HepG2 (cell line): ENCODE data around the gene VGLL4. TPM values are rescaled to one million over a fixed set of nuclear protein-coding genes. Genes with fewer than 3 reads are reported as not detected.

Experiments used
- AGO1 ChIP-seq: fragments of 200-400 bp; formaldehyde crosslinking; IDR thresholded peaks from 2 replicates; pipeline ENCODE4 v1.6.1; 2017; ENCODE audit warnings: mild to moderate bottlenecking, low read depth, low read length, moderate library complexity; ENCODE audit not compliant: poor library complexity, severe bottlenecking
- EED ChIP-seq: sonication (generic); formaldehyde crosslinking; IDR thresholded peaks from 2 replicates; pipeline ENCODE4 v1.5.0; 2020; ENCODE audit warnings: mild to moderate bottlenecking, missing genetic modification reagents
- EZH2 ChIP-seq: conservative IDR thresholded peaks from 2 replicates; pipeline ENCODE4 v1.6.1; 2012; ENCODE audit warnings: mild to moderate bottlenecking, low read depth, low read length, moderate library complexity
- HMG20A ChIP-seq: IDR thresholded peaks from 2 replicates; pipeline ENCODE4 v1.6.1; 2016; ENCODE audit warnings: borderline replicate concordance
- HOXA3 ChIP-seq: sonication (generic); formaldehyde crosslinking; IDR thresholded peaks from 2 replicates; pipeline ENCODE4 v1.5.0; 2020; ENCODE audit warnings: missing genetic modification reagents
- IKZF1 ChIP-seq: fragments of 450-650 bp; IDR thresholded peaks from 2 replicates; pipeline ENCODE4 v1.7.1; 2016
- KDM5A ChIP-seq: fragments of 200-600 bp; sonication (generic); IDR thresholded peaks from 2 replicates; pipeline ENCODE4 v1.7.0; 2018; ENCODE audit warnings: antibody characterized with exemption, mild to moderate bottlenecking, low read length, borderline replicate concordance
- MAFG ChIP-seq: sonication (generic); formaldehyde crosslinking; IDR thresholded peaks from 2 replicates; pipeline ENCODE4 v1.5.1; 2020; ENCODE audit warnings: mild to moderate bottlenecking, missing genetic modification reagents
- MIER3 ChIP-seq: IDR thresholded peaks from 2 replicates; pipeline ENCODE4 v1.6.1; 2016; ENCODE audit warnings: missing compliant biosample characterization, borderline replicate concordance
- MTA3 ChIP-seq: sonication (generic); formaldehyde crosslinking; IDR thresholded peaks from 2 replicates; pipeline ENCODE4 v1.4.0; 2020; ENCODE audit warnings: missing genetic modification reagents
- NR2C2 ChIP-seq: sonication (generic); formaldehyde crosslinking; IDR thresholded peaks from 2 replicates; pipeline ENCODE4 v1.4.0; 2020; ENCODE audit warnings: missing genetic modification reagents, mild to moderate bottlenecking, moderate library complexity, borderline replicate concordance
- NR3C1 ChIP-seq: sonication (generic); formaldehyde crosslinking; IDR thresholded peaks from 2 replicates; pipeline ENCODE4 v1.4.0; 2020; ENCODE audit warnings: missing genetic modification reagents
- RXRA ChIP-seq: sonication (generic); formaldehyde crosslinking; IDR thresholded peaks from 2 replicates; pipeline ENCODE4 v1.5.1; 2020; ENCODE audit warnings: missing genetic modification reagents
- SMC3 ChIP-seq: IDR thresholded peaks from 2 replicates; pipeline ENCODE4 v1.6.1; 2011; ENCODE audit warnings: low read length, improper control_type of control experiment
- SNAPC4 ChIP-seq: sonication (generic); formaldehyde crosslinking; IDR thresholded peaks from 2 replicates; pipeline ENCODE4 v1.4.0; 2020; ENCODE audit warnings: mild to moderate bottlenecking, missing genetic modification reagents
- SRSF4 ChIP-seq: fragments of 200-400 bp; formaldehyde crosslinking; IDR thresholded peaks from one replicate; pipeline ENCODE4 v1.6.1; 2018; ENCODE audit warnings: mild to moderate bottlenecking, low read depth, low read length, moderate library complexity; ENCODE audit not compliant: poor library complexity, severe bottlenecking
- ZBTB38 ChIP-seq: sonication (generic); formaldehyde crosslinking; IDR thresholded peaks from 2 replicates; pipeline ENCODE4 v1.5.1; 2020; ENCODE audit warnings: mild to moderate bottlenecking, missing genetic modification reagents
- ZNF329 ChIP-seq: sonication (generic); formaldehyde crosslinking; IDR thresholded peaks from 2 replicates; pipeline ENCODE4 v1.9.0; 2021; ENCODE audit warnings: low read depth, mild to moderate bottlenecking, missing genetic modification reagents
- ZNF547 ChIP-seq: sonication (generic); formaldehyde crosslinking; IDR thresholded peaks from 2 replicates; pipeline ENCODE4 v1.5.1; 2020; ENCODE audit warnings: mild to moderate bottlenecking, missing genetic modification reagents
- ZNF550 ChIP-seq: sonication (generic); formaldehyde crosslinking; IDR thresholded peaks from 2 replicates; pipeline ENCODE4 v1.4.0; 2020; ENCODE audit warnings: mild to moderate bottlenecking, missing genetic modification reagents, borderline replicate concordance
- ZNF572 ChIP-seq: sonication (generic); formaldehyde crosslinking; IDR thresholded peaks from 2 replicates; pipeline ENCODE4 v1.5.1; 2020; ENCODE audit warnings: mild to moderate bottlenecking, missing genetic modification reagents
- ZNF605 ChIP-seq: sonication (generic); formaldehyde crosslinking; IDR thresholded peaks from 2 replicates; pipeline ENCODE4 v1.8.0; 2022; ENCODE audit warnings: mild to moderate bottlenecking, missing genetic modification reagents
- ZSCAN21 ChIP-seq: sonication (generic); formaldehyde crosslinking; IDR thresholded peaks from 2 replicates; pipeline ENCODE4 v1.8.0; 2022; ENCODE audit warnings: mild to moderate bottlenecking, missing genetic modification reagents, moderate library complexity, borderline replicate concordance
- ZSCAN30 ChIP-seq: sonication (generic); formaldehyde crosslinking; IDR thresholded peaks from 2 replicates; pipeline ENCODE4 v1.5.0; 2020; ENCODE audit warnings: mild to moderate bottlenecking, missing genetic modification reagents
- ZSCAN9 ChIP-seq: IDR thresholded peaks from 2 replicates; pipeline ENCODE4 v1.6.1; 2016; ENCODE audit warnings: borderline replicate concordance
- polyA plus RNA-seq, 8 experiments: library from polyadenylated mRNA; depleted of rRNA in 3 of 8; stranded (reverse) in 7 of 8; unstranded in 1 of 8; fragments of >200 nt; fragmentation: Illumina TruSeq in 4 of 8; extraction: Trizol in 4 of 8; gene quantifications; 2 replicates each; pipeline versions ENCODE4 v1.2.1 to v1.2.3, GENCODE V29; 2011 to 2016; ENCODE audit warnings: low read depth in 4 of 8, missing spikeins in 1 of 8, mixed read lengths in 1 of 8; ENCODE audit not compliant: insufficient read depth in 1 of 8
- total RNA-seq, 5 experiments: library from RNA; depleted of rRNA; stranded (reverse); fragments of >200 nt; fragmentation: Illumina TruSeq; extraction: Trizol; gene quantifications; 2 replicates each; pipeline ENCODE4 v1.2.3, GENCODE V29; 2016; ENCODE audit warnings: low read depth in 1 of 5
- TF ChIP-seq, protein P1 (sequence below), 2 experiments: fragments of 450-650 bp in 1 of 2; sonication (generic) in 1 of 2; formaldehyde crosslinking; IDR thresholded peaks; 2 replicates each; pipeline versions ENCODE4 v1.5.0 to v1.8.0; 2020 to 2022; ENCODE audit warnings: mild to moderate bottlenecking in 1 of 2, missing genetic modification reagents in 1 of 2

The VGLL4 gene
- total and polyA plus RNA-seq, 2 of the 13 experiments (the other 11 are each of a cell fraction or from before 2014, with no cell fraction given), result 23.2 to 39.0 TPM

- TF ChIP-seq AGO1 (no peak), RXRA (CRISPR knock-in tag) (0 out of 2 replicates have a peak, but pooled peaks have one; percentile 51), ZNF550 (CRISPR knock-in tag) (no peak), ZBTB38 (CRISPR knock-in tag) (peak; percentile 84), NR2C2 (CRISPR knock-in tag) (peak; percentile 89), ZSCAN9 (CRISPR knock-in tag) (no peak; the same call in 1 of the 2 replicates), ZNF329 (no peak), NR3C1 (CRISPR knock-in tag) (no peak), ZSCAN30 (CRISPR knock-in tag) (no peak), SNAPC4 (CRISPR knock-in tag) (no peak), HOXA3 (CRISPR knock-in tag) (peak; percentile 94), IKZF1 (no peak), SMC3 (peak; percentile 49), SRSF4 (no peak), EZH2 (no peak), MAFG (CRISPR knock-in tag) (no peak), EED (CRISPR knock-in tag) (no peak), ZNF547 (CRISPR knock-in tag) (peak; percentile 86), MTA3 (CRISPR knock-in tag) (no peak), MIER3 (CRISPR knock-in tag) (no peak), HMG20A (no peak), KDM5A (peak; percentile 49), ZNF572 (CRISPR knock-in tag) (no peak), ZNF605 (CRISPR knock-in tag) (no peak), ZSCAN21 (CRISPR knock-in tag) (peak; percentile 38; the same call in 1 of the 2 replicates)
- TF ChIP-seq, protein P1, sequence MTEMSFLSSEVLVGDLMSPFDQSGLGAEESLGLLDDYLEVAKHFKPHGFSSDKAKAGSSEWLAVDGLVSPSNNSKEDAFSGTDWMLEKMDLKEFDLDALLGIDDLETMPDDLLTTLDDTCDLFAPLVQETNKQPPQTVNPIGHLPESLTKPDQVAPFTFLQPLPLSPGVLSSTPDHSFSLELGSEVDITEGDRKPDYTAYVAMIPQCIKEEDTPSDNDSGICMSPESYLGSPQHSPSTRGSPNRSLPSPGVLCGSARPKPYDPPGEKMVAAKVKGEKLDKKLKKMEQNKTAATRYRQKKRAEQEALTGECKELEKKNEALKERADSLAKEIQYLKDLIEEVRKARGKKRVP (CRISPR knock-in tag; IDR thresholded peaks at IDR 0.05), result no peak
These were observed 107.4 kb downstream of the VGLL4 start (continued) for GRCh38 chr3:11536132-11536935.
